Sigmoid colon (tissue), 7 donors: ENCODE data around the gene GPR45. TPM values are rescaled to one million over a fixed set of nuclear protein-coding genes. Genes with fewer than 3 reads are reported as not detected.

ENCODE experiments used
- DNase-seq: peaks from one replicate; pipeline ENCODE4 v3.0.0-alpha.2; 2019
- H3K27ac ChIP-seq, 4 donors: fragments of 200-600 bp; sonication (generic); one replicate each; pipeline ENCODE4 v1.5.1; 2016 to 2019; ENCODE audit warnings: mild to moderate bottlenecking in 1 of 4
- H3K27me3 ChIP-seq, 3 donors: fragments of 200-600 bp; sonication (generic); one replicate each; pipeline ENCODE4 v1.5.1; 2019; ENCODE audit warnings: mild to moderate bottlenecking in 1 of 3
- H3K36me3 ChIP-seq, 4 donors: fragments of 200-600 bp; sonication (generic); one replicate each; pipeline ENCODE4 v1.5.1; 2016 to 2019
- H3K4me1 ChIP-seq, 4 donors: fragments of 200-600 bp; sonication (generic); one replicate each; pipeline ENCODE4 v1.5.1; 2017 to 2019
- H3K4me3 ChIP-seq, 4 donors: fragments of 200-600 bp; sonication (generic); one replicate each; pipeline ENCODE4 v1.5.1; 2017 to 2019; ENCODE audit warnings: mild to moderate bottlenecking in 2 of 4, moderate library complexity in 1 of 4
- H3K9me3 ChIP-seq, 4 donors: fragments of 200-600 bp in 3 of 4; sonication (generic) in 3 of 4; one replicate each; pipeline versions ENCODE4 v1.5.1 to v1.6.1; 2013 to 2019
- CTCF ChIP-seq, 4 experiments: fragments of 450-650 bp in 3 of 4; fragments of 200-600 bp in 1 of 4; IDR thresholded peaks; one replicate each; pipeline ENCODE4 v1.5.1; 2016 to 2019; ENCODE audit warnings: antibody characterized with exemption in 4 of 4, mild to moderate bottlenecking in 3 of 4, moderate library complexity in 2 of 4
- EP300 ChIP-seq, 4 donors: sonication (generic); formaldehyde crosslinking; IDR thresholded peaks; one replicate each; pipeline ENCODE4 v1.6.1; 2017; ENCODE audit warnings: antibody characterized with exemption in 4 of 4
- POLR2A ChIP-seq, 2 donors: fragments of 450-650 bp; IDR thresholded peaks; one replicate each; pipeline ENCODE4 v1.6.1; 2016; ENCODE audit warnings: antibody characterized with exemption in 2 of 2, mild to moderate bottlenecking in 2 of 2, moderate library complexity in 2 of 2
- POLR2AphosphoS5 ChIP-seq, 4 donors: sonication (generic); formaldehyde crosslinking; IDR thresholded peaks; one replicate each; pipeline ENCODE4 v1.6.1; 2017; ENCODE audit warnings: antibody characterized with exemption in 4 of 4
- WGBS, 2 donors: extraction: QIAGEN DNeasy Blood & Tissue Kit; methylation state at CpG; one replicate each; pipeline ENCODE4 v1.1.7; 2013; 5-methylcytosine and 5-hydroxymethylcytosine counted together
- intact Hi-C: fragments of 100-400 bp; cut with DNase I; formaldehyde crosslinking; loops from one replicate; pipeline ENCODE4 v1.15.1; 2023
- polyA plus RNA-seq, 3 donors: library from polyadenylated mRNA; stranded (reverse); fragments of 200-250 nt; gene quantifications; one replicate each; pipeline ENCODE4 v1.2.3, GENCODE V29; 2013
- total RNA-seq, 4 donors: library from RNA; depleted of rRNA; stranded (reverse); fragments of >200 nt; gene quantifications; one replicate each; pipeline ENCODE4 v1.1.0, GENCODE V29; 2016
- donor health status: healthy with polysubstance abuse.
- donor health status: Bipolar disorder and iron deficiency.
- donor health status: healthy.

The GPR45 gene
- total and polyA plus RNA-seq, 7 donors = not detected

DNA sequence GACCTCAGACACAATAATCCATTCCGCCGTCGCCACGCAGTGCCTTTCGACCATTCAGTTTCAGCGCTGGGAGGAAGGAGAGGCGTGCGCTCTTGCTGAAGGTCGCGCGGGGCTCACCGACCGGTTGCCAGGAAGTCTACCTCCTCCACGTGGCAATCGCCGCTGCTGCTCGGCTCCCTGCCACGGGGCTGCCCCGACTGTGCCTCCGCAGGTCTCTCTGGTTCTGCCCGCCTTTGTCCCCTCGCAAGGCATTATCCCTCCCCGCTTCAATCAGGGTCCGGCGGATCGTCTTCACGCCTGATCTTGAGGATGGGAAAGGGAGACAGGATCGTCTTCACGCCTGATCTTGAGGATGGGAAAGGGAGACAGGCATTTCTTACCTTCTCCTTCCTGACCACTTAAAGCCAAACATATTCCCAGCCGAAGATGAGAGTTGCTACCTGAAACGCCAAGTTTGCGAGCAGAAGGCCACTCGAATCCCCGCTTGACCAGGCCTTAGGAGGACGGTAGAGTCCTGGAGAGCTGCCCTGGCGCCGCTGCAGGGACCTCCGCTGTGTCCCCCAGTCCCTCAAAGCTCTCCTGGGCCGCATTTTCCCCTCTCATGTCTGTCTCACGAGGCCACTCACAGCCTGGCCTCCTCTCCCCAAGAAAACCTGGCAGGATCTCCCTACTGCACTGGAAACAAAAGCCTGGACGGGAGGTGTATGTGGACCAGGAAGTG, 4.3 kb upstream of the GPR45 start:
- Histone ChIP-seq H3K36me3 (no peaks in the 10 kb centered on the region), H3K27ac (no peak overlapping the region), H3K9me3 (no peaks in the 10 kb centered on the region), H3K4me3 (no peak overlapping the region), H3K27me3 (peaks cover 0 to 12% (median 0%) of the 10 kb centered on the region in 3 donors), H3K4me1 (peaks cover 0 to 9% (median 0%) of the 10 kb centered on the region in 4 donors)
- DNase-seq = no peak
- intact Hi-C loops = no loop called here
- WGBS, 2 donors = 63 to 74% methylated on average over 41 of the region's 41 CpGs
- TF ChIP-seq CTCF (IDR thresholded peaks at IDR 0.05) (no peak), EP300 (IDR thresholded peaks at IDR 0.05) (no peak), POLR2AphosphoS5 (IDR thresholded peaks at IDR 0.05) (no peak)

DNA sequence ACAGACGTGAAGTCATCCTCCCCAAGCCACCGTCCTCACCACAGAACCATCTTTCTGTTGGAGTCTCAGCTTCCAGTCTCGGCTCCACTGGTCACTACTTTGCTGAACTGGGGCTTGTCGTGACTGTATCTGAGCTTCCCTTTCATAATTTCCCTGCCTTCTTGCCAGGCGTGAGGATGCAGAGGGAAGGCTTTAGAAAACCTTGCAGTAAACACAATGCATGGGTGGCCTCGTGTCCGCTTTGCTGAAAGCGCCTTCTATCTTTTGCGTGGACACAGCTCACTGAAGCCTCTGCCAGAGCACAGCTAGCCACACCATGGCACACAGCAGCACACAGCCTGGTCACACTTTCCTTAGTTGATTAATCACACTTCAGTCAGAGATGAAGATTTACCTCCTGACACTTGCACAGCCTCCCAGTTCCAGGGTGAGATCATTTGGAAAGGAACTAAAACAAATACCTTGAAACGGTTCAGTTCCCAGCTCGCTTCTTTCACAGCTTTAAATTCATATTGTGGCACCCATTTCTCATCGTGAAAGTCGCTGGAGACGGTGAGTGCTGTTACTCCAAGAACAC, 2.8 kb upstream of the GPR45 start:
- TF ChIP-seq EP300 (IDR thresholded peaks at IDR 0.05) (no peak), CTCF (IDR thresholded peaks at IDR 0.05) (no peak)
- H3K4me3 ChIP-seq = no peak overlapping the region
- no peaks in the 10 kb centered on the region for H3K9me3 ChIP-seq
- peaks cover 0 to 9% (median 0%) of the 10 kb centered on the region in 4 donors for H3K4me1 ChIP-seq
- no peak for DNase-seq
- no peak overlapping the region for H3K27ac ChIP-seq
- intact Hi-C loops = loop anchor here (1.0 kb wide), 1 partner anchor 124 kb away; no protein-coding TSS in a partner anchor
- H3K27me3 ChIP-seq = peaks cover 0 to 10% (median 0%) of the 10 kb centered on the region in 3 donors
- 82 to 83% methylated on average over 14 of the region's 14 CpGs for WGBS, 2 donors
- no peaks in the 10 kb centered on the region for H3K36me3 ChIP-seq

- Histone ChIP-seq H3K9me3 (no peaks in the 10 kb centered on the region), H3K4me1 (peaks cover 0 to 9% (median 0%) of the 10 kb centered on the region in 4 donors), H3K36me3 (no peaks in the 10 kb centered on the region), H3K27ac (no peak overlapping the region), H3K4me3 (no peak overlapping the region), H3K27me3 (peaks cover 0 to 6% (median 0%) of the 10 kb centered on the region in 3 donors)
- no peak for DNase-seq
- 94 to 95% methylated on average over 2 of the region's 2 CpGs for WGBS, 2 donors
- TF ChIP-seq POLR2AphosphoS5 (IDR thresholded peaks at IDR 0.05) (no peak), CTCF (IDR thresholded peaks at IDR 0.05) (no peak), POLR2A (IDR thresholded peaks at IDR 0.05) (no peak), EP300 (IDR thresholded peaks at IDR 0.05) (no peak)
- intact Hi-C loops = no loop called here
Measured at GRCh38 chr2:105239924-105240323, 1.6 kb upstream of the GPR45 start.

DNA sequence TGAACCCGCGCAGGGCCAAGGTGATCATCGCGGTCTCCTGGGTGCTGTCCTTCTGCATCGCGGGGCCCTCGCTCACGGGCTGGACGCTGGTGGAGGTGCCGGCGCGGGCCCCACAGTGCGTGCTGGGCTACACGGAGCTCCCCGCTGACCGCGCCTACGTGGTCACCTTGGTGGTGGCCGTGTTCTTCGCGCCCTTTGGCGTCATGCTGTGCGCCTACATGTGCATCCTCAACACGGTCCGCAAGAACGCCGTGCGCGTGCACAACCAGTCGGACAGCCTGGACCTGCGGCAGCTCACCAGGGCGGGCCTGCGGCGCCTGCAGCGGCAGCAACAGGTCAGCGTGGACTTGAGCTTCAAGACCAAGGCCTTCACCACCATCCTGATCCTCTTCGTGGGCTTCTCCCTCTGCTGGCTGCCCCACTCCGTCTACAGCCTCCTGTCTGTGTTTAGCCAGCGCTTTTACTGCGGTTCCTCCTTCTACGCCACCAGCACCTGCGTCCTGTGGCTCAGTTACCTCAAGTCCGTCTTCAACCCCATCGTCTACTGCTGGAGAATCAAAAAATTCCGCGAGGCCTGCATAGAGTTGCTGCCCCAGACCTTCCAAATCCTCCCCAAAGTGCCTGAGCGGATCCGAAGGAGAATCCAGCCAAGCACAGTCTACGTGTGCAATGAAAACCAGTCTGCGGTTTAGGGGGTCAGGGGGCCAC, 897 bp downstream of the GPR45 start:
- no peaks in the 10 kb centered on the region for H3K9me3 ChIP-seq
- H3K4me3 ChIP-seq = no peak overlapping the region
- H3K27me3 ChIP-seq = no peaks in the 10 kb centered on the region
- TF ChIP-seq POLR2A (IDR thresholded peaks at IDR 0.05) = no peak
- TF ChIP-seq EP300 (IDR thresholded peaks at IDR 0.05) = no peak
- no peak for TF ChIP-seq POLR2AphosphoS5 (IDR thresholded peaks at IDR 0.05)
- no peak for TF ChIP-seq CTCF (IDR thresholded peaks at IDR 0.05)
- 96 to 97% methylated on average over 50 of the region's 50 CpGs for WGBS, 2 donors
- H3K4me1 ChIP-seq = no peaks in the 10 kb centered on the region
- intact Hi-C loops = no loop called here
- DNase-seq = no peak
- no peaks in the 10 kb centered on the region for H3K36me3 ChIP-seq
- H3K27ac ChIP-seq = no peak overlapping the region
